GM23338 (cell line): Measurements from ENCODE around the gene ZNF385C.

Source experiments
- CREB1 ChIP-seq: fragments of 250-450 bp; sonication (Bioruptor Pico); IDR thresholded peaks from 2 replicates; pipeline ENCODE4 v1.5.0; 2020; ENCODE audit warnings: low read depth, mild to moderate bottlenecking, moderate library complexity
- EZH2 ChIP-seq: fragments of 200-600 bp; sonication (generic); IDR thresholded peaks from one replicate; pipeline ENCODE4 v1.8.0; 2017; ENCODE audit warnings: antibody characterized with exemption, mild to moderate bottlenecking, low read depth; ENCODE audit not compliant: unreplicated experiment
- EZH2phosphoT487 ChIP-seq: fragments of 200-600 bp; sonication (generic); IDR thresholded peaks from one replicate; pipeline ENCODE4 v1.8.1; 2018; ENCODE audit warnings: antibody characterized with exemption; ENCODE audit not compliant: unreplicated experiment
- JUNB ChIP-seq: IDR thresholded peaks from one replicate; pipeline ENCODE4 v1.6.1; 2016; ENCODE audit warnings: antibody characterized with exemption; ENCODE audit not compliant: unreplicated experiment
- POLR2AphosphoS5 ChIP-seq: IDR thresholded peaks from 2 replicates; pipeline ENCODE4 v1.6.1; 2016; ENCODE audit warnings: antibody characterized with exemption, low read depth
- STAT1 ChIP-seq: IDR thresholded peaks from one replicate; pipeline ENCODE4 v1.6.1; 2016; ENCODE audit warnings: antibody characterized with exemption; ENCODE audit not compliant: unreplicated experiment
- ZNF114 ChIP-seq: fragments of 250-450 bp; sonication (Bioruptor Pico); IDR thresholded peaks from 2 replicates; pipeline ENCODE4 v1.5.0; 2020; ENCODE audit warnings: mild to moderate bottlenecking, moderate library complexity
- TF ChIP-seq, protein P1 (sequence below), 2 experiments: fragments of 200-600 bp in 1 of 2; sonication (generic) in 1 of 2; conservative IDR thresholded peaks; 2 replicates each; pipeline versions ENCODE4 v1.5.1 to v1.6.1; 2016 to 2017; ENCODE audit warnings: antibody characterized with exemption in 2 of 2, low read depth in 2 of 2, mild to moderate bottlenecking in 2 of 2, moderate library complexity in 1 of 2
- TF ChIP-seq, protein P2 (sequence below): IDR thresholded peaks from one replicate; pipeline ENCODE4 v1.6.1; 2018; ENCODE audit warnings: antibody characterized with exemption; ENCODE audit not compliant: unreplicated experiment
- TF ChIP-seq, protein P3 (sequence below): IDR thresholded peaks from 2 replicates; pipeline ENCODE4 v1.6.1; 2016; ENCODE audit warnings: antibody characterized with exemption

DNA sequence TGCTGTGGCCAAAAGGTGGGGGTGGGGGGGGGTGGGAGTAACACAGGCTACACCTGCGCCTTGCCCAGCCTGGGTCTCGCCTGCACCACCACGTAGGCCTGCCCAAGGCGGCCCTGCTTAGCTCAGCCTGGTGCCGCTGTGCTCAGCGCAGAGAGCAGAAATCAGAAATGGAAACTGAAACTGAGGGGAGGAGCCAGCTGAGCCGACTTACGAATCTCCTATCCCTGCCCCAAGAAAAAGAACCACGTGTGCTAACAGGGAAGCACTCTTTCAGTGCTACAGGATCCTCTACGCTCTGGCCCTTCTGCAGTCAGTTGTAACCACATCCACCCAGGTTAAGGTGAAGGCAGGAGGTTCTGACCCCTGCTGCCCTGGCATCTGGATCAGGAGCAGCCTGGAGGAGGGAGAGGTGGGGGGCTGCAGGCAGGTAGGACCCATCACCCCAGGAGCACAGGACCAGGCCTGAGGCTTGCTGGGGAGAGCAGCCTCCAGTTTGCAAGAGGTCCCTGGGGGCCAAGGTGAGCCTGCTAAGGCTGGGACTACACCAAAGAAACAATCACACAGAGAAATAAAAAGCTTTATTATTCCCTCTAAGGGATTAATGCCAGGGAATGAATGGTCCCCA is 14.4 kb upstream of the ZNF385C start, which contains the start of gene DHX58:
- TF ChIP-seq, protein P1, sequence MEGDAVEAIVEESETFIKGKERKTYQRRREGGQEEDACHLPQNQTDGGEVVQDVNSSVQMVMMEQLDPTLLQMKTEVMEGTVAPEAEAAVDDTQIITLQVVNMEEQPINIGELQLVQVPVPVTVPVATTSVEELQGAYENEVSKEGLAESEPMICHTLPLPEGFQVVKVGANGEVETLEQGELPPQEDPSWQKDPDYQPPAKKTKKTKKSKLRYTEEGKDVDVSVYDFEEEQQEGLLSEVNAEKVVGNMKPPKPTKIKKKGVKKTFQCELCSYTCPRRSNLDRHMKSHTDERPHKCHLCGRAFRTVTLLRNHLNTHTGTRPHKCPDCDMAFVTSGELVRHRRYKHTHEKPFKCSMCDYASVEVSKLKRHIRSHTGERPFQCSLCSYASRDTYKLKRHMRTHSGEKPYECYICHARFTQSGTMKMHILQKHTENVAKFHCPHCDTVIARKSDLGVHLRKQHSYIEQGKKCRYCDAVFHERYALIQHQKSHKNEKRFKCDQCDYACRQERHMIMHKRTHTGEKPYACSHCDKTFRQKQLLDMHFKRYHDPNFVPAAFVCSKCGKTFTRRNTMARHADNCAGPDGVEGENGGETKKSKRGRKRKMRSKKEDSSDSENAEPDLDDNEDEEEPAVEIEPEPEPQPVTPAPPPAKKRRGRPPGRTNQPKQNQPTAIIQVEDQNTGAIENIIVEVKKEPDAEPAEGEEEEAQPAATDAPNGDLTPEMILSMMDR (conservative IDR thresholded peaks at IDR 0.05; ENCODE audit: low read depth in 2 of 2): no peak
- TF ChIP-seq EZH2 (no peak), POLR2AphosphoS5 (no peak), CREB1 (CRISPR knock-in tag) (no peak), JUNB (no peak), EZH2phosphoT487 (no peak), STAT1 (no peak), ZNF114 (CRISPR knock-in tag) (no peak)
- TF ChIP-seq, protein P2, sequence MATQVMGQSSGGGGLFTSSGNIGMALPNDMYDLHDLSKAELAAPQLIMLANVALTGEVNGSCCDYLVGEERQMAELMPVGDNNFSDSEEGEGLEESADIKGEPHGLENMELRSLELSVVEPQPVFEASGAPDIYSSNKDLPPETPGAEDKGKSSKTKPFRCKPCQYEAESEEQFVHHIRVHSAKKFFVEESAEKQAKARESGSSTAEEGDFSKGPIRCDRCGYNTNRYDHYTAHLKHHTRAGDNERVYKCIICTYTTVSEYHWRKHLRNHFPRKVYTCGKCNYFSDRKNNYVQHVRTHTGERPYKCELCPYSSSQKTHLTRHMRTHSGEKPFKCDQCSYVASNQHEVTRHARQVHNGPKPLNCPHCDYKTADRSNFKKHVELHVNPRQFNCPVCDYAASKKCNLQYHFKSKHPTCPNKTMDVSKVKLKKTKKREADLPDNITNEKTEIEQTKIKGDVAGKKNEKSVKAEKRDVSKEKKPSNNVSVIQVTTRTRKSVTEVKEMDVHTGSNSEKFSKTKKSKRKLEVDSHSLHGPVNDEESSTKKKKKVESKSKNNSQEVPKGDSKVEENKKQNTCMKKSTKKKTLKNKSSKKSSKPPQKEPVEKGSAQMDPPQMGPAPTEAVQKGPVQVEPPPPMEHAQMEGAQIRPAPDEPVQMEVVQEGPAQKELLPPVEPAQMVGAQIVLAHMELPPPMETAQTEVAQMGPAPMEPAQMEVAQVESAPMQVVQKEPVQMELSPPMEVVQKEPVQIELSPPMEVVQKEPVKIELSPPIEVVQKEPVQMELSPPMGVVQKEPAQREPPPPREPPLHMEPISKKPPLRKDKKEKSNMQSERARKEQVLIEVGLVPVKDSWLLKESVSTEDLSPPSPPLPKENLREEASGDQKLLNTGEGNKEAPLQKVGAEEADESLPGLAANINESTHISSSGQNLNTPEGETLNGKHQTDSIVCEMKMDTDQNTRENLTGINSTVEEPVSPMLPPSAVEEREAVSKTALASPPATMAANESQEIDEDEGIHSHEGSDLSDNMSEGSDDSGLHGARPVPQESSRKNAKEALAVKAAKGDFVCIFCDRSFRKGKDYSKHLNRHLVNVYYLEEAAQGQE: no peak
- TF ChIP-seq, protein P3, sequence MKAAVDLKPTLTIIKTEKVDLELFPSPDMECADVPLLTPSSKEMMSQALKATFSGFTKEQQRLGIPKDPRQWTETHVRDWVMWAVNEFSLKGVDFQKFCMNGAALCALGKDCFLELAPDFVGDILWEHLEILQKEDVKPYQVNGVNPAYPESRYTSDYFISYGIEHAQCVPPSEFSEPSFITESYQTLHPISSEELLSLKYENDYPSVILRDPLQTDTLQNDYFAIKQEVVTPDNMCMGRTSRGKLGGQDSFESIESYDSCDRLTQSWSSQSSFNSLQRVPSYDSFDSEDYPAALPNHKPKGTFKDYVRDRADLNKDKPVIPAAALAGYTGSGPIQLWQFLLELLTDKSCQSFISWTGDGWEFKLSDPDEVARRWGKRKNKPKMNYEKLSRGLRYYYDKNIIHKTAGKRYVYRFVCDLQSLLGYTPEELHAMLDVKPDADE: no peak
